Stimulated activated CD8-positive, alpha-beta memory T cell treated with anti-CD3 and anti-CD28 coated beads, Interleukin-15, amount 100 ng/mL, for 1 hour (primary cell): ENCODE results near the gene IGFBP4.

Source experiments
- DNase-seq: peaks from one replicate; pipeline ENCODE4 v3.0.0-alpha.2; 2020; ENCODE audit warnings: low read depth

IGFBP4 gene

GRCh38 chr17:40456396-40456951 is 13.2 kb downstream of the IGFBP4 start:
- DNase-seq = no peak

GRCh38 chr17:40457369-40457768 is 14.1 kb downstream of the IGFBP4 start:
- DNase-seq = no peak

- no peak for DNase-seq
Measured at GRCh38 chr17:40457964-40458791, 14.9 kb downstream of the IGFBP4 start.

DNA sequence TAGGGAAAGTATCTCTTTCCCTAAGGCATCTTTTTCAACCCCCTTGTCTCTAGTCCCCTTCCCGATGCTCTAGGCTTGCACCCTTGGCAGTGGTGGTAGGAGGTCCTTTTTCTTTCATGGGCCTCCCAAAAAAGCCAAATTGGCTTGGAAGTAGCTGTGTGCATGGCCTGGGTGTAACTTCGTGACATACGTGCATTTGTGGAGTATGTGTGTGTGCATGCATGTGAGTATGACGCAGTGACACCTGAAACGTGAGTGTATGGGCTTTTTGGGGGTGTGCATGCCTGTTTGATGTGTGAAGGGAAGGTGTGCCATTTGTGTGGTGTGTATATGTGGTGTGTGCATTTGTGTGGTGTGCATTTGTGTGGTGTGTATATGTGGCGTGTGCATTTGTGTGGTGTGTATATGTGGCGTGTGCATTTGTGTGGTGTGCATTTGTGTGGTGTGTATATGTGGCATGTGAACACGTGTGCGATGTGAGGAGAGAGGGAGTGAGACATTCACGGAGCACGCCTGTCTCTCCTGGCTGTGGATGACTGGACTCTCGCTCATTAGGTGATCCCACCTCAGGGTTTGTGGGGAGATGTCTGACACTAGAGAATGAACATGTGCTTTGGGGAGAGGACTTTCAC is 15.7 kb downstream of the IGFBP4 start:
- DNase-seq = no peak

- no peak for DNase-seq
Measured at GRCh38 chr17:40459636-40460603, 16.7 kb downstream of the IGFBP4 start.

DNA sequence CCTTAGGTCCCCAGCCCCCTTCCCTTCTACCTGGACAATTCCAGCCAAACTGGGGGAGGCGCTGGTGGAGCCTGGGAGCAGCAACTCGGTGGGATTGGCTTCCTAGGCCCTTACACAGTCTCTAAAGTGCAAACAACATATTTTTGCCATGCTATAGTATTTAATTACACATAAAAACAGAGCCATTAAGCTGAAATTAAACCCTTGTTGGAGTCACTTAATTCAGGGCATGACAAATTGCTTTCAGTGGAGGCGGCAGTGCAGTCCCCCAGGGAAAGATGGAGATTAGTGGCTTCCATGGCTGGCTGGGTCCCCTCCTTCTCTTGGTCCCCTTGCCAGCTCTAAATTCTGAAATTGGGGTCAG is 17.3 kb downstream of the IGFBP4 start:
- DNase-seq = no peak

DNA sequence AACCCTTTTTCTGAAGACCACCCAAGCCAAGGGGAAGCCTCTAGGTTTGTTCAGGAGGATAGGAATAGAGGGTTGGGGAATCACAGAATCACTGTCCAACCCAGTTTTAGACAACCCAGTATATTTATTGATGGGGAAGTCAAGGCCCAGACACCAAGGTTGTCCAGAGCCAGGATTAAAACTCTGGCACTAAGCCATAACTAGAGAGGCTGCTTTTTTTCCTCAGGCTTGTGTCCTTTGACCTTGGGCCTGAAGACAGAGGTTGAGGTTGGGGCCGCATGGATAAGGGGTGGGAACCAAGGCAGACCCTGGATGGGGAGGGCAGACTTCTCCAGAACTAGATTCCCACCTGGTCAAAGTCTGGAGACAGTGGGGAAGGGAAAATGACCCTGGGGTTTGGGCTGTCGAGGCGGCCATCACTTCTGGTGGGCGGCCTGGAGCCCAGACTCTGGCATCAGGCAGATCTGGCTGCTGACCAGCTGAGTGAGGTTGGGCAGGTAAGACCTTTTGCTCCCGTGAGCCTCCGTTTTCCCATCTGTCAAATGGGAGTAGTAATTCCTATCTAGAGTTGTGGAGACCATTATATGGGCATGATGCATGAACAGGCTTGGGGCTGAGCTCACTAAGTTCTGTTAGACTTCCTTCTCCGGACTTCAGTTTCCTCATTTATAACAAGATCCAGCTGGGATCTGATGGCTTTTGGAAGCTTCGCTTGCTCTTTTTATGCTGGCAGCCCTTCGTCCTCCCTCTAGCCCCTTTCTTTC is 17.9 kb downstream of the IGFBP4 start:
- no peak for DNase-seq

DNA sequence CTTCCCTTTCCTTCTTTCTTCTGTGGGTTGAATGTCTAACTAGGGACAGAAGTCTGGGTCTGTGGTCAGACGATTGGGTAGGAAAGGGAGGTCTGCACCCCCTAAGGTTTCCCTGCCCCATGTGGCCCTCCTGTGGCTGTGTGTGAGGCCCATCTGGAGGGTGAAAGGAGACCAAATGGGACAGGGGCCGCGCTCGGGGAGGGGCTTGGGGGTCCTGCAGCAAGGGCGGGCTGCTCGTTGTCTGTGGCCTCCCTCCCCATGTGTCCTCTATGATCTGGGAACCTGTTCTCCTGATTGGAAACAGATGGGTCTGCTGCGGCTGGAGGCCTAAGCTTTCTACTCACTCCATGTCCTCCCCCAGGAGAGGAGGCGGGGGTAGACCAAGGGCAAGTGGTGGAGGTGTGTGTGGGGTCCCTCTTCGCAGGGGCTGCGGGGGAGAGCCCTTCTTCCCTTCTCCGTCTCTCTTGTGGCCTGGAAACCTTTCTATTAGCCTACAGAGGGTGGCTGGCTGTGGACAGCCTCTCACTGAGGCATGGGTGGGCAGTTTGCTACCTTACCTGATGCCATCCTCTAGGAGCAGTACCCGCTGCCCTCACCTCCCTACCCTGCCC is 18.6 kb downstream of the IGFBP4 start:
- no peak for DNase-seq

DNA sequence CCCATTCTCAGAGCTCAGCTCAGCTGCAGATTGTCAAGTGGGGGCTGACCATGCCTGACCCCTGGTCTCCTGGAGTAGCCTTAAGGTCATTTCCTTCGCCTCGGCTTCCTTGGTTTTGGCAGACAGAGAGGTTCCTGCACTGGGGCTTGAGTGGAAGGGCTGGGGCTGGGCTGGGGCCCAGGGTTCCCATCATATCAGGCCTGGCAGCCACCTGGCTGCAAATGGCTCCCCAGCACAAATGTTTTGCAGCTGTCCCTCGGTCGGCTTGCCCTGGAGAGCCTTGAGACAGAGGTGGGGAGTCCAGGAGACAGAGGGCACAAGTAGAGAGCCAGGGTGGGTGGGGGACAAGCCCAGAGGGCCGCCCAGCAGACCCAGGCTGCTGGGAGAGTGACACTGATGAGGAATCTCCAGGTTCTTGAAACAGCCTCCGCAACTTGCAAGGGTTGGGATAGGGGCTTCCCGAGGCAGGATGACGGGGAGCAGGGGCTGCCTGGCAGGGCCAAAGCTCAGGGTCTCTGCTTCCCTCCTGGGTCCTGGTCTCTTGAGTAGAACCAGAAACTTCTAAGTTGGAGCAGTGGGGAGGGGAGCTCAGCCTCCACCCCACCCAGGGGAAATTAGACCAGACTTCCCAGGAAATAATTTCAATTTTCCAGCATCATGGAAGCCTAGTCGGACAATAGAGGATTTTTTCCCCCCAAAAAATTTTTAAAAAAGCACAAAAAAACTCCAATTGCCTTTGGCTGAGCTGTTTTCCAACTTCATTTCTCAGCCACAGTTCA is 19.3 kb downstream of the IGFBP4 start:
- DNase-seq = no peak

DNA sequence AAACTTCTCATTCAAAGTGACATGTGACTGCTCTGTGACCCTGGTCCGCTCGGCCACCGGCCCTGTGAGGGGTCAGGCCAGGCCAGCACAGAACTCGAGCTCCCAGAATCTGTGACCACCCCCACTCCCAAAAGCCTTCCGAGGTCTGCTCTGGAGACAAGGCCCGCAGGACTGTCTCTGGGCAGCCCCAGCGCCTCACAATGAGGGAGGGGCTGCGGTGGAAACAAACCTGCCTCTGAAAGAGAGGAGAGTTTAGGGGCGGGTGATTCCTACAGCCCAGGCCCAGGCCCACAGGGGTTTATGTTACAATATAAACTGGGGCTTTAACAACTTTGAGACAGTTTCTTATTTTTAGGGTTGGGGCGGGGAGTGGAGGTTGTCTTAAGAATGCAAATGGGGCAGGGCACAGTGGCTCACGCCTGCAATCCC is 19.9 kb downstream of the IGFBP4 start:
- DNase-seq = no peak

- no peak for DNase-seq
Measured at GRCh38 chr17:40464392-40464855, 21.2 kb downstream of the IGFBP4 start.

GRCh38 chr17:40466298-40466971 is 23.2 kb downstream of the IGFBP4 start:
- DNase-seq = no peak

- DNase-seq = no peak
Measured at GRCh38 chr17:40467281-40467867, 24.1 kb downstream of the IGFBP4 start.

DNA sequence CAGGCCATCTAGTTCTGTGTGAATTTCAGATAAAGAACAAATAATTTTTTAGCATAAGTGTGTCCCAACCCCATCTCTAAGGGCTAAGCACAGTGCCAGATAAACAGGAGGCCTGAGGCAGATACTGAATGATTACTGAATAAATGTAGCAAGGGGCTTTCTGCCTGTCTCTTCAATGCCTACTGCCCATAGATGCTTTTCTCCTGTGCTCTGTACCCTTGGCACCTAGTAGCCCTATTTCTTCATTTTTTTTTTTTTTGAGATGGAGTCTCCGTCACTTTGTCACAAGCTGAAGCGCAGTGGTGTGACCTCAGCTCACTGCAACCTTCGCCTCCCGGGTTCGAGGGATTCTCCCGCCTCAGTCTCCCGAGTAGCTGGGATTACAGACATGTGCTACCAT is 25.3 kb downstream of the IGFBP4 start:
- DNase-seq = no peak

DNA sequence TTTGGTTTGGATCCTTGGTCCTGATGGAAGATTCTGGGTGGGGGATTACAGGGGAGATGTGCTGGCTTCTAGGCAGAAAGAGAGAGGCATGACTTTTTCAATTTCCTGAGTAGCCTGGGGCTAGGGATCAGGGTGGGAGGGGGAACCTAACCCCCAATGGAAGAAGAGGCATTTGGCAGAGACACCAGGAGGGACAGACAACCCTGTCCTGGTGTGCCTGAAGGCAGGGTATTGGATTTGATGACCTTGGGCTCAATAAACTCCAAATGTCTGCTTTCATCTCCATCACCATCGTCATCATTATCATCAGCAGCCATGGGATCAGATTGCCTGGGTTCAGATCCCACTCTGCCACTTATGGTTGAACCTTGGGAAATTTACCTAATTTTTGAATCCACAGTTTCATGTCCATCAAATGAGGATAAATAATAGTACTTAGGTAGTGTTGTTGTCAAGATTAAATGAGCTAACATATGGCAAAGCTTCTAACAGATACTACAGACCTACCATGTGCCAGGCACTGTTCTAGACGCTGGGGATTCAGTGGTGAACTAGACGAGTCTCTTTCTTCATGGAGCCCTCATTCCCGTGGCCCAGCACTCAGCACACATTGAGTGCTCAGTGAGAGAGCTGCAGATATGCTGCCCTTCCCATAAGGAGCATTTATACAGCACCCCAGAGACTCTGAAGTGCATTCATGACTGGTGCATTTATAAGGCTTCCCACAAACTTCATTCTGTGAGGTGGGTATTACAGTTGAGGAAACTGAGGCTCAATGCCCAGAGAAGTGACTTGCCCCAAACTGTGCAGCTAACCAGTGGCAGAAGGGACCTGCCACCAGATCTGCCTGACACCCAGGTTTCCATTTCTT is 26.8 kb downstream of the IGFBP4 start:
- no peak for DNase-seq

DNA sequence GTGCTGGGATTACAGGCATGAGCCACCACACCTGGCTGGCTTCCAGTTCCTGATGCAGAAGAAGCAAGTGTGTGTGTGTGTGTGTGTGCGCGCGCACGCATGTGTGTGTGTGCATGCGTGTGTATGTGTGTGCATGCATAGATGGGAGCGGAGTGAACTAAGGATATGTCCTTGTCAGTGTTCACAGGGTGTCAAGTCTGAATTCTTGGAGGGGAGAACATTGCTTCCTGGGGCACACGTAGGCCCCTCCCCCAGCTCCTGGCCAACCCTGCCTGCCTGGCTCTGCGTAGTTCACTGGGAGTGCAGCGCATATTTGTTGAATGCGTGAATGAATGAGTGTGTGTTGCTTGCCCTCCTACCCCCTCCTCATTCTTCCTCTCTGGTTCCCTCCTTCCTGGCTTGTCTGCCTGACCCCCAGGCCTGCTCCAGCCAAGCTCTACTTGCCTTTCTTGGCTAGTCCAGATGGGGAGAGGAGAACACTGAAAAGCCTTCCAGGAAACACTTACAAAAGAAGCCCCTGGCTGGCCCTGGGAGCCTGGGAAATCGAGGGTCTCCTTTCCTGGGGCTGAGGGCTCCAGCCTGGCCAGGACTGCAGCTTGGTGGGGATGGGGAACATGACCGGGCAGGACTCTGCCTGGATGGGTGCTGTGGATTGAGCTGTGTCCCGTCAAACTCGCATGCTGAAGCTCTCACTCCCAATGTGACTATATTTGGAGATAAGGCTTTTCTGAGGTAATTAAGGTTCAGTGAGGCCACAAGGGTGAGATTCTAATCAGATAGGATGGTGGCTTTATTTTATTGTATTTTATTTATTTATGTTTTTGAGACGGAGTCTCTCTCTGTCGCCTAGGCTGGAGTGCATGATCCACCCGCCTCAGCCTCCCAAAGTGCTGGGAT is 27.9 kb downstream of the IGFBP4 start:
- DNase-seq = no peak
